Neuronal stem cell (in vitro differentiated cells): Measurements from ENCODE around the gene FGGY.

ENCODE experiments used
- DNase-seq: peaks from one replicate; pipeline ENCODE4 v3.0.0-alpha.2; 2013; ENCODE audit warnings: low spot score
- H2AFZ ChIP-seq: one replicate; pipeline ENCODE4 v1.6.1; 2013; ENCODE audit warnings: mild to moderate bottlenecking, low read length, inconsistent platforms
- H2AK5ac ChIP-seq: 2 replicates; pipeline ENCODE4 v1.6.1; 2013; ENCODE audit warnings: low read depth, mild to moderate bottlenecking, inconsistent platforms, low read length, moderate library complexity, mixed read lengths
- H2BK120ac ChIP-seq: 2 replicates; pipeline ENCODE4 v1.6.1; 2013; ENCODE audit warnings: low read depth, mild to moderate bottlenecking, inconsistent platforms, low read length, moderate library complexity, mixed read lengths
- H2BK12ac ChIP-seq: one replicate; pipeline ENCODE4 v1.6.1; 2013; ENCODE audit warnings: low read length, inconsistent platforms
- H2BK15ac ChIP-seq: 2 replicates; pipeline ENCODE4 v1.6.1; 2013; ENCODE audit warnings: mild to moderate bottlenecking, low read length, inconsistent platforms, mixed read lengths
- H2BK5ac ChIP-seq: one replicate; pipeline ENCODE4 v1.6.1; 2013; ENCODE audit warnings: inconsistent platforms, mild to moderate bottlenecking, low read length, moderate library complexity
- H3K14ac ChIP-seq: one replicate; pipeline ENCODE4 v1.6.1; 2013; ENCODE audit warnings: low read length, inconsistent platforms
- H3K18ac ChIP-seq: 2 replicates; pipeline ENCODE4 v1.6.1; 2013; ENCODE audit warnings: low read length, inconsistent platforms
- H3K23ac ChIP-seq: 2 replicates; pipeline ENCODE4 v1.6.1; 2013; ENCODE audit warnings: low read depth, mild to moderate bottlenecking, mixed read lengths, low read length, inconsistent platforms; ENCODE audit not compliant: poor library complexity
- H3K27ac ChIP-seq: replicated peaks from 3 replicates; pipeline ENCODE4 v1.5.1; 2013; ENCODE audit warnings: low read length, inconsistent platforms
- H3K27me3 ChIP-seq, 3 experiments: 2 replicates each; pipeline ENCODE4 v1.6.1; 2013; ENCODE audit warnings: low read length in 3 of 3, mild to moderate bottlenecking in 2 of 3, inconsistent platforms in 1 of 3, low read depth in 1 of 3, mixed read lengths in 1 of 3, moderate library complexity in 1 of 3; ENCODE audit not compliant: control insufficient read depth in 3 of 3, insufficient read depth in 3 of 3
- H3K36me3 ChIP-seq, 2 donors: replicated peaks in 1 of 2; 2 replicates each; pipeline ENCODE4 v1.6.1; 2013; ENCODE audit warnings: low read length in 2 of 2; ENCODE audit not compliant: control insufficient read depth in 2 of 2, insufficient read depth in 2 of 2
- H3K4ac ChIP-seq: 2 replicates; pipeline ENCODE4 v1.6.1; 2013; ENCODE audit warnings: inconsistent platforms, mild to moderate bottlenecking, low read length, moderate library complexity
- H3K4me1 ChIP-seq, 2 donors: 1 replicate in 1 of 2; 2 replicates in 1 of 2; pipeline ENCODE4 v1.6.1; 2013; ENCODE audit warnings: low read length in 2 of 2, low read depth in 1 of 2; ENCODE audit not compliant: control insufficient read depth in 2 of 2, insufficient read depth in 1 of 2
- H3K4me2 ChIP-seq: one replicate; pipeline ENCODE4 v1.6.1; 2013; ENCODE audit warnings: mild to moderate bottlenecking, low read length, inconsistent platforms; ENCODE audit not compliant: insufficient read depth, poor library complexity, severe bottlenecking
- H3K4me3 ChIP-seq, 2 donors: 2 replicates each; pipeline ENCODE4 v1.5.1; 2013; ENCODE audit warnings: low read length in 2 of 2, mild to moderate bottlenecking in 2 of 2, inconsistent platforms in 1 of 2, moderate library complexity in 1 of 2
- H3K79me1 ChIP-seq: one replicate; pipeline ENCODE4 v1.6.1; 2013; ENCODE audit warnings: low read depth, mild to moderate bottlenecking, inconsistent platforms, low read length, moderate library complexity
- H3K9ac ChIP-seq: one replicate; pipeline ENCODE4 v1.6.1; 2013; ENCODE audit warnings: mild to moderate bottlenecking, low read depth, low read length, inconsistent platforms; ENCODE audit not compliant: poor library complexity
- H3K9me3 ChIP-seq, 2 donors: replicated peaks in 1 of 2; 2 replicates each; pipeline versions ENCODE3 to v1.6.1; 2013; ENCODE audit warnings: low read length in 2 of 2, mild to moderate bottlenecking in 2 of 2, inconsistent platforms in 1 of 2, low read depth in 1 of 2, mixed read lengths in 1 of 2, moderate library complexity in 1 of 2; ENCODE audit not compliant: control insufficient read depth in 2 of 2, insufficient read depth in 1 of 2
- H4K8ac ChIP-seq: one replicate; pipeline ENCODE4 v1.6.1; 2013; ENCODE audit warnings: low read depth, mild to moderate bottlenecking, inconsistent platforms, low read length, moderate library complexity
- H4K91ac ChIP-seq: one replicate; pipeline ENCODE4 v1.6.1; 2013; ENCODE audit warnings: low read length, low read depth, mild to moderate bottlenecking, inconsistent platforms; ENCODE audit not compliant: poor library complexity
- WGBS, 2 donors: extraction: QIAGEN DNeasy Blood & Tissue Kit; methylation state at CpG; one replicate each; pipeline ENCODE4 v1.1.7; 2013; ENCODE audit warnings: missing lambda C conversion rate in 2 of 2, mixed read lengths in 1 of 2; ENCODE audit not compliant: insufficient read length in 2 of 2, insufficient replicate concordance in 1 of 2; ENCODE audit errors: extremely low coverage in 2 of 2; 5-methylcytosine and 5-hydroxymethylcytosine counted together

Gene FGGY

DNA sequence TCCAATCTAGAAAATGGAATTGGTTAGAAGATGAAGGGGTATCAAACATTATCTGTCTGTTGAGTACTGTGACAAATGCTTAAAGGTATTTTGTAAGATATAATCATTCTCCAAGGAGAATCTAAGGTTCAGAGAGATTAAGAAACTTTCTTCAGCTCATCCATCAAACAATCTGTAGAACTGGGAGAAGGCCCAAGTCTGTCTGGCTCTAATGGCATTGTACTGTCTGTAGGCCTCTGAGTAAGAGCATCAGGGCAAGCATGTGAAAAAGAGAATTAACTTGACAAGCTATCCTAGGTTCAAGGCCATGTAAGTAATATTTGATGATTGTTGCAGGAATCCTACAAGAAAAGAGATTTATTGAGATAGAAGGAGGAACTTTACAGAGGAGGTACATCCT, 5.3 kb upstream of the FGGY start:
- Histone ChIP-seq H3K4ac (no peak overlapping the region), H3K23ac (no peak overlapping the region), H3K27me3 (no peaks in the 10 kb centered on the region), H2BK5ac (no peak overlapping the region), H3K27ac (no peak overlapping the region), H3K9me3 (peaks cover 0 to 3% of the 10 kb centered on the region in 2 donors), H3K4me2 (no peak overlapping the region), H3K36me3 (peaks cover 0 to 1% of the 10 kb centered on the region in 2 donors), H3K14ac (no peak overlapping the region), H2BK120ac (no peak overlapping the region), H3K79me1 (no peaks in the 10 kb centered on the region), H3K4me3 (no peak overlapping the region), H3K9ac (no peak overlapping the region), H3K18ac (no peak overlapping the region), H3K4me1 (peaks cover 1 to 2% of the 10 kb centered on the region in 2 donors), H4K8ac (no peak overlapping the region), H2AFZ (no peak overlapping the region), H4K91ac (no peak overlapping the region), H2BK12ac (no peak overlapping the region), H2BK15ac (no peak overlapping the region), H2AK5ac (no peak overlapping the region)
- DNase-seq = no peak

GRCh38 chr1:59292562-59292961, 4.3 kb upstream of the FGGY start:
- H3K9ac ChIP-seq = no peak overlapping the region
- H4K91ac ChIP-seq = no peak overlapping the region
- no peak overlapping the region for H3K4me3 ChIP-seq
- no peak overlapping the region for H2BK120ac ChIP-seq
- H4K8ac ChIP-seq = no peak overlapping the region
- H3K79me1 ChIP-seq = no peaks in the 10 kb centered on the region
- WGBS, 2 donors = no CpG with 5 or more reads among the region's 2 CpGs
- no peak overlapping the region for H2BK15ac ChIP-seq
- H3K4me2 ChIP-seq = no peak overlapping the region
- no peak overlapping the region for H2AFZ ChIP-seq
- no peaks in the 10 kb centered on the region for H3K27me3 ChIP-seq
- H3K4ac ChIP-seq = no peak overlapping the region
- DNase-seq = no peak
- H3K23ac ChIP-seq = no peak overlapping the region
- H2BK5ac ChIP-seq = no peak overlapping the region
- peaks cover 0 to 3% of the 10 kb centered on the region in 2 donors for H3K9me3 ChIP-seq
- H3K18ac ChIP-seq = no peak overlapping the region
- H3K4me1 ChIP-seq = peaks cover 1 to 2% of the 10 kb centered on the region in 2 donors
- H2BK12ac ChIP-seq = no peak overlapping the region
- H3K14ac ChIP-seq = no peak overlapping the region
- H3K36me3 ChIP-seq = peaks cover 0 to 1% of the 10 kb centered on the region in 2 donors
- H3K27ac ChIP-seq = no peak overlapping the region
- H2AK5ac ChIP-seq = no peak overlapping the region

GRCh38 chr1:59293206-59293605, 3.7 kb upstream of the FGGY start:
- no peak overlapping the region for H3K27ac ChIP-seq
- peaks cover 1 to 6% of the 10 kb centered on the region in 2 donors for H3K4me1 ChIP-seq
- H3K27me3 ChIP-seq = no peaks in the 10 kb centered on the region
- H2BK5ac ChIP-seq = no peak overlapping the region
- no peak overlapping the region for H3K9ac ChIP-seq
- no peak overlapping the region for H4K91ac ChIP-seq
- no peak overlapping the region for H2BK120ac ChIP-seq
- H3K18ac ChIP-seq = no peak overlapping the region
- no peak overlapping the region for H2AK5ac ChIP-seq
- no peak overlapping the region for H3K23ac ChIP-seq
- peaks cover 0 to 1% of the 10 kb centered on the region in 2 donors for H3K36me3 ChIP-seq
- DNase-seq = no peak
- no peak overlapping the region for H2BK12ac ChIP-seq
- peaks cover 0 to 1% of the 10 kb centered on the region in 2 donors for H3K9me3 ChIP-seq
- H3K4ac ChIP-seq = no peak overlapping the region
- H3K4me2 ChIP-seq = no peak overlapping the region
- no peak overlapping the region for H3K4me3 ChIP-seq
- no peaks in the 10 kb centered on the region for H3K79me1 ChIP-seq
- no peak overlapping the region for H3K14ac ChIP-seq
- no peak overlapping the region for H2AFZ ChIP-seq
- no CpG with 5 or more reads among the region's 2 CpGs for WGBS, 2 donors
- no peak overlapping the region for H2BK15ac ChIP-seq
- H4K8ac ChIP-seq = no peak overlapping the region

GRCh38 chr1:59293849-59294248, 3.0 kb upstream of the FGGY start:
- Histone ChIP-seq H3K36me3 (peaks cover 0 to 1% of the 10 kb centered on the region in 2 donors), H3K9ac (no peak overlapping the region), H3K4ac (no peak overlapping the region), H2BK15ac (no peak overlapping the region), H2BK120ac (no peak overlapping the region), H4K91ac (no peak overlapping the region), H3K27ac (no peak overlapping the region), H3K4me2 (no peak overlapping the region), H3K18ac (no peak overlapping the region), H2BK12ac (no peak overlapping the region), H3K9me3 (no peaks in the 10 kb centered on the region), H4K8ac (no peak overlapping the region), H2AFZ (no peak overlapping the region), H3K23ac (no peak overlapping the region), H3K79me1 (no peaks in the 10 kb centered on the region), H3K27me3 (no peaks in the 10 kb centered on the region), H3K14ac (no peak overlapping the region), H3K4me3 (no peak overlapping the region), H3K4me1 (peaks cover 1 to 7% of the 10 kb centered on the region in 2 donors), H2BK5ac (no peak overlapping the region), H2AK5ac (no peak overlapping the region)
- no peak for DNase-seq
- no CpG with 5 or more reads among the region's 12 CpGs for whole genome bisulfite sequencing, 2 donors
